HCT116 (cell line): ENCODE measurements around the gene NEDD4L.

Source experiments
- CEBPB ChIP-seq: IDR thresholded peaks from 2 replicates; pipeline ENCODE4 v1.6.1; 2012; ENCODE audit warnings: low read depth
- EGR1 ChIP-seq: IDR thresholded peaks from 2 replicates; pipeline ENCODE4 v1.6.1; 2012; ENCODE audit warnings: low read depth
- EZH2 ChIP-seq: fragments of 200-600 bp; sonication (generic); IDR thresholded peaks from 2 replicates; pipeline ENCODE4 v1.6.1; 2017; ENCODE audit warnings: antibody characterized with exemption, mixed run types
- FOSL1 ChIP-seq: IDR thresholded peaks from 2 replicates; pipeline ENCODE4 v1.6.1; 2012; ENCODE audit warnings: low read depth
- POLR2A ChIP-seq: IDR thresholded peaks from 2 replicates; pipeline ENCODE4 v1.7.0; 2011; ENCODE audit warnings: borderline replicate concordance; ENCODE audit not compliant: insufficient read depth, insufficient read length; ENCODE audit errors: extremely low read depth
- POLR2AphosphoS5 ChIP-seq: IDR thresholded peaks from 2 replicates; pipeline ENCODE4 v1.6.1; 2011; ENCODE audit warnings: mild to moderate bottlenecking, low read depth, low read length, moderate library complexity
- RAD21 ChIP-seq: IDR thresholded peaks from 2 replicates; pipeline ENCODE4 v1.6.1; 2012; ENCODE audit warnings: low read depth, mild to moderate bottlenecking
- SP1 ChIP-seq: IDR thresholded peaks from 2 replicates; pipeline ENCODE4 v1.6.1; 2012; ENCODE audit warnings: low read depth
- SRF ChIP-seq: IDR thresholded peaks from 2 replicates; pipeline ENCODE4 v1.6.1; 2012; ENCODE audit warnings: low read depth
- YY1 ChIP-seq: IDR thresholded peaks from 2 replicates; pipeline ENCODE4 v1.6.1; 2011; ENCODE audit warnings: low read length, low read depth, moderate library complexity, mild to moderate bottlenecking; ENCODE audit not compliant: insufficient replicate concordance; ENCODE audit errors: extremely low read depth
- TF ChIP-seq, protein P1 (sequence below): IDR thresholded peaks from 2 replicates; pipeline ENCODE4 v1.6.1; 2012
- TF ChIP-seq, protein P2 (sequence below): IDR thresholded peaks from 2 replicates; pipeline ENCODE4 v1.6.1; 2012; ENCODE audit warnings: low read depth
- TF ChIP-seq, protein P3 (sequence below), 3 experiments: fragments of 200-600 bp in 1 of 3; sonication (generic) in 1 of 3; IDR thresholded peaks in 2 of 3; conservative IDR thresholded peaks in 1 of 3; 2 replicates each; pipeline ENCODE4 v1.5.1; 2012 to 2017; ENCODE audit warnings: low read depth in 2 of 3, low read length in 2 of 3, antibody characterized with exemption in 1 of 3, borderline replicate concordance in 1 of 3, control low read depth in 1 of 3, mild to moderate bottlenecking in 1 of 3, mixed read lengths in 1 of 3, mixed run types in 1 of 3, moderate library complexity in 1 of 3; ENCODE audit not compliant: insufficient read depth in 1 of 3
- TF ChIP-seq, protein P4 (sequence below): IDR thresholded peaks from 2 replicates; pipeline ENCODE4 v1.6.1; 2011; ENCODE audit warnings: mild to moderate bottlenecking, low read length, moderate library complexity; ENCODE audit not compliant: insufficient replicate concordance; ENCODE audit errors: extremely low read depth

DNA sequence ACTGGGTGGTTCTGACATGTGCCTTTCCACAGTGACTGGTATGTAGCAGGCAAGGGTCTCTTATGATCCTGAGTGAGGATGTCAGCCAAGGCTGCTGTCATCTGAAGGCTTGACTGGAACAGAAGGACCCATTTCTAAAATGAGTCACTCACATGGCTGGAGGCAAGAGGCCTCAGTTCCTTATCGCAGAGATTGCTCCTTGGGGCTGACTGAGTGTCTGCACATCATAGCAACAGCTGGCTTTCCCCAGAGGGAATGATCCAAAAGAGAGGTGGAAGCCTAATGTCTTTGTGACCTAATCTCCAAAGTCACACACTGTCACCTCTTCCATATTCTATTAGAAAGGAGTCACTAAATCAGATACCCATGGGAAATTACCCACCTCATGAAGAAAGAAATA lies 114.0 kb downstream of the NEDD4L start:
- TF ChIP-seq EZH2: no peak
- TF ChIP-seq, protein P1, sequence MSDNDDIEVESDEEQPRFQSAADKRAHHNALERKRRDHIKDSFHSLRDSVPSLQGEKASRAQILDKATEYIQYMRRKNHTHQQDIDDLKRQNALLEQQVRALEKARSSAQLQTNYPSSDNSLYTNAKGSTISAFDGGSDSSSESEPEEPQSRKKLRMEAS: no peak
- TF ChIP-seq CEBPB: no peak
- TF ChIP-seq, protein P2, sequence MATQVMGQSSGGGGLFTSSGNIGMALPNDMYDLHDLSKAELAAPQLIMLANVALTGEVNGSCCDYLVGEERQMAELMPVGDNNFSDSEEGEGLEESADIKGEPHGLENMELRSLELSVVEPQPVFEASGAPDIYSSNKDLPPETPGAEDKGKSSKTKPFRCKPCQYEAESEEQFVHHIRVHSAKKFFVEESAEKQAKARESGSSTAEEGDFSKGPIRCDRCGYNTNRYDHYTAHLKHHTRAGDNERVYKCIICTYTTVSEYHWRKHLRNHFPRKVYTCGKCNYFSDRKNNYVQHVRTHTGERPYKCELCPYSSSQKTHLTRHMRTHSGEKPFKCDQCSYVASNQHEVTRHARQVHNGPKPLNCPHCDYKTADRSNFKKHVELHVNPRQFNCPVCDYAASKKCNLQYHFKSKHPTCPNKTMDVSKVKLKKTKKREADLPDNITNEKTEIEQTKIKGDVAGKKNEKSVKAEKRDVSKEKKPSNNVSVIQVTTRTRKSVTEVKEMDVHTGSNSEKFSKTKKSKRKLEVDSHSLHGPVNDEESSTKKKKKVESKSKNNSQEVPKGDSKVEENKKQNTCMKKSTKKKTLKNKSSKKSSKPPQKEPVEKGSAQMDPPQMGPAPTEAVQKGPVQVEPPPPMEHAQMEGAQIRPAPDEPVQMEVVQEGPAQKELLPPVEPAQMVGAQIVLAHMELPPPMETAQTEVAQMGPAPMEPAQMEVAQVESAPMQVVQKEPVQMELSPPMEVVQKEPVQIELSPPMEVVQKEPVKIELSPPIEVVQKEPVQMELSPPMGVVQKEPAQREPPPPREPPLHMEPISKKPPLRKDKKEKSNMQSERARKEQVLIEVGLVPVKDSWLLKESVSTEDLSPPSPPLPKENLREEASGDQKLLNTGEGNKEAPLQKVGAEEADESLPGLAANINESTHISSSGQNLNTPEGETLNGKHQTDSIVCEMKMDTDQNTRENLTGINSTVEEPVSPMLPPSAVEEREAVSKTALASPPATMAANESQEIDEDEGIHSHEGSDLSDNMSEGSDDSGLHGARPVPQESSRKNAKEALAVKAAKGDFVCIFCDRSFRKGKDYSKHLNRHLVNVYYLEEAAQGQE: no peak
- TF ChIP-seq, protein P3, sequence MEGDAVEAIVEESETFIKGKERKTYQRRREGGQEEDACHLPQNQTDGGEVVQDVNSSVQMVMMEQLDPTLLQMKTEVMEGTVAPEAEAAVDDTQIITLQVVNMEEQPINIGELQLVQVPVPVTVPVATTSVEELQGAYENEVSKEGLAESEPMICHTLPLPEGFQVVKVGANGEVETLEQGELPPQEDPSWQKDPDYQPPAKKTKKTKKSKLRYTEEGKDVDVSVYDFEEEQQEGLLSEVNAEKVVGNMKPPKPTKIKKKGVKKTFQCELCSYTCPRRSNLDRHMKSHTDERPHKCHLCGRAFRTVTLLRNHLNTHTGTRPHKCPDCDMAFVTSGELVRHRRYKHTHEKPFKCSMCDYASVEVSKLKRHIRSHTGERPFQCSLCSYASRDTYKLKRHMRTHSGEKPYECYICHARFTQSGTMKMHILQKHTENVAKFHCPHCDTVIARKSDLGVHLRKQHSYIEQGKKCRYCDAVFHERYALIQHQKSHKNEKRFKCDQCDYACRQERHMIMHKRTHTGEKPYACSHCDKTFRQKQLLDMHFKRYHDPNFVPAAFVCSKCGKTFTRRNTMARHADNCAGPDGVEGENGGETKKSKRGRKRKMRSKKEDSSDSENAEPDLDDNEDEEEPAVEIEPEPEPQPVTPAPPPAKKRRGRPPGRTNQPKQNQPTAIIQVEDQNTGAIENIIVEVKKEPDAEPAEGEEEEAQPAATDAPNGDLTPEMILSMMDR (IDR thresholded peaks at IDR 0.05 in 2 of 3, conservative IDR thresholded peaks at IDR 0.05 in 1 of 3; ENCODE audit: borderline replicate concordance in 1 of 3, insufficient read depth in 1 of 3, low read depth in 2 of 3, low read length in 2 of 3): no peak
- no peak for TF ChIP-seq POLR2A
- TF ChIP-seq SRF: no peak
- TF ChIP-seq SP1: no peak
- TF ChIP-seq POLR2AphosphoS5: no peak
- no peak for TF ChIP-seq EGR1
- TF ChIP-seq FOSL1: no peak
- TF ChIP-seq RAD21: no peak
- no peak for TF ChIP-seq YY1
- TF ChIP-seq, protein P4, sequence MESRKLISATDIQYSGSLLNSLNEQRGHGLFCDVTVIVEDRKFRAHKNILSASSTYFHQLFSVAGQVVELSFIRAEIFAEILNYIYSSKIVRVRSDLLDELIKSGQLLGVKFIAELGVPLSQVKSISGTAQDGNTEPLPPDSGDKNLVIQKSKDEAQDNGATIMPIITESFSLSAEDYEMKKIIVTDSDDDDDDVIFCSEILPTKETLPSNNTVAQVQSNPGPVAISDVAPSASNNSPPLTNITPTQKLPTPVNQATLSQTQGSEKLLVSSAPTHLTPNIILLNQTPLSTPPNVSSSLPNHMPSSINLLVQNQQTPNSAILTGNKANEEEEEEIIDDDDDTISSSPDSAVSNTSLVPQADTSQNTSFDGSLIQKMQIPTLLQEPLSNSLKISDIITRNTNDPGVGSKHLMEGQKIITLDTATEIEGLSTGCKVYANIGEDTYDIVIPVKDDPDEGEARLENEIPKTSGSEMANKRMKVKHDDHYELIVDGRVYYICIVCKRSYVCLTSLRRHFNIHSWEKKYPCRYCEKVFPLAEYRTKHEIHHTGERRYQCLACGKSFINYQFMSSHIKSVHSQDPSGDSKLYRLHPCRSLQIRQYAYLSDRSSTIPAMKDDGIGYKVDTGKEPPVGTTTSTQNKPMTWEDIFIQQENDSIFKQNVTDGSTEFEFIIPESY: no peak
